Airway epithelial cell (primary cell): ENCODE data around the gene ATOX1. TPM values are rescaled to one million over a fixed set of nuclear protein-coding genes. Genes with fewer than 3 reads are reported as not detected.

Experiments used
- total RNA-seq: library from RNA; depleted of rRNA; stranded (reverse); fragments of >200 nt; gene quantifications from 2 replicates; pipeline ENCODE4 v1.2.3, GENCODE V29; 2015

ATOX1 gene, protein sequence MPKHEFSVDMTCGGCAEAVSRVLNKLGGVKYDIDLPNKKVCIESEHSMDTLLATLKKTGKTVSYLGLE
- total RNA-seq = 139 and 206 TPM in 2 replicates

DNA sequence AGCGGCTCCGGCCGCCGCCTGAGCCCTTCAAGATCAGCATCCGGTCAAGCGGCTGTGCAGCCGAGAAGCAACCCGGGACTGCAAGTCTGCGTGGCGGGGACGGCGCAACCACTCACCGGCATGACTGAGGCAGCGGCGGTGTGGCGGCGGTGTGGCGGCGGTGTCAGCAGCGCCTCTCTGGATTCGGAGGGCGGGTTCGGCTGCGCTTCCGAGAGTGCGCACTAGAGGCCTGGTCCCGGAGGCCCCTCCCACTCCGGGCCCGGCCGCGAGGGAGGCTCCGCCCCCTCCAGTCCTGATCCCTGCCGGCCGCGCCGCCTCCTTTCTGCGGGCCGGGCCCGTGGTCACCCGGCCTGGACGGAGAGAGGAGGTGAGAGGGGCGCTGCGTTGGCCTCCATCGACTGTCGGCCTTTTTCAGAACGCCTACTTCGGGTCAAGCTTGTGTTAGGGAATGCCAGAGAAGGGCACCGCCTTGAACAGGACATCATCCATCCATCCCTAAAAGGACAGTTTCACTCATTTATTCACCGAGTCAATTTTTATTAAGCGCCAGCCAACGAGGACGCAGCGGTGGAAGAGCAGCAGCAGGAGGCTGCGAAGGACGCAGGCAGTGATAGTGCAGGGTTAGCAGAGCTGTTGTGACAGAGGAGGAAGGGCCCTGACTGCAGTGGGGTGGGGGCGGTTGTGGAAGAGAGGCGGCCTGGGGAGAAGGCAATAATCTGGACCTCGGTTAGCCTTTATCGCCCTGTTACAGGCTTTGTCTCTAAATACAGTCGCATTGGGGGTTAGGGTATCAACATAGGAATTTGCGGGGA is at the start of gene ATOX1:
ATOX1 (minus strand) TSS at position 202 of the 812 bp plus-strand sequence; CDS start at position 122, 80 bp downstream.

DNA sequence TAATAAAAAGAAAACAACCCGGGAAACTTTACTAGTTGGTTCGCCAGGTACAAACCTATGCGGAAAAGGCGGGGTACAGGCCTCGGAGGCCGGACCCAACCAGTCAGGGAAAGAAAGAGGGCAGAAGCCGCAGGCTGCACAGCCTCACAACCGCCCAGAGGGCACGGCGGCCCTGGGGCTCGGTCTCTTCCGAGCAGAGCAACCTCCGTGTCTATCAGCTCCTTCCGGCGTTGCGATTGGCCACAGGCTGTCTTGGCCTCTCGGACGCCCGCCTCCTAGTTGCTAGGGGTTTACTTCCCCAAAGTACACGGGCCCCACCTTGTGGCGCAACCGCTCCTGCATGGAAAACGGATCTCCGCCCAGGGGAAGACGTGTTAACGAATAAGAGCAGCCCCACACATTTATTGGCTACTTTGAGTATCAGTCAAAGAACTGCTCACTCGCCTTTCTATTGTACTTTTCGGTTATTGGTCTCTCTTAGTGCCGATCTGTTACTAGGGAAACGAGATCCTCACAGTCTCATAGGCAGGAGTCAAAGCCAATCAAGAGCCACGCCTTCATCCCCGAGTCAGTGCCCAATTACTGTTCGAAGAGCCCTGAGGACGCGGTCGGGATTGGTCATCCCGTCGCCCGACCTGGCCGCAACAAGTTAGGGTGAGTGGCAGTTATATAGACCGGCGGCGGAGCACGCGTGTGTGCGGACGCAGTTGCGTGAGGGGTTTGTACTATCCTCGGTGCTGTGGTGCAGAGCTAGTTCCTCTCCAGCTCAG is 13.0 kb upstream of the ATOX1 start, which contains the start of gene G3BP1:
G3BP1 (plus strand) TSS at position 696 of the 770 bp plus-strand sequence. CDS start 14,667 bp downstream, outside the sequence.

Other genes starting within 250 kb of the ATOX1 start
- gene FAT2, start 167.3 kb downstream of the ATOX1 start, total RNA-seq = 121 and 180 TPM in 2 replicates
- gene SPARC, start 71.7 kb downstream of the ATOX1 start, total RNA-seq = 129 and 176 TPM in 2 replicates
- gene G3BP1, start 13.3 kb upstream of the ATOX1 start, total RNA-seq = 124 and 140 TPM in 2 replicates
- gene GLRA1, start 166.2 kb upstream of the ATOX1 start, total RNA-seq = not detected in 2 replicates